Heart right ventricle (tissue), 16 donors: Measurements from ENCODE around the gene TNRC6A. TPM values are rescaled to one million over a fixed set of nuclear protein-coding genes. Genes with fewer than 3 reads are reported as not detected.

Experiments
- ATAC-seq, 8 donors: fragments of 200-7000 bp; cut with Tn5 transposase; one replicate each; pipeline ENCODE4 v1.9.1; 2020; ENCODE audit warnings: mild to moderate bottlenecking in 8 of 8, moderate library complexity in 8 of 8, moderate number of reproducible peaks in 1 of 8
- DNase-seq, 2 donors: peaks; one replicate each; pipeline ENCODE4 v3.0.0-alpha.2; 2020
- H3K27ac ChIP-seq, 10 donors: fragments of 200-600 bp; sonication (generic) in 2 of 10; one replicate each; pipeline versions ENCODE4 v1.5.0 to v1.8.0; 2020 to 2022; ENCODE audit warnings: mild to moderate bottlenecking in 3 of 10
- H3K27me3 ChIP-seq, 7 donors: fragments of 200-600 bp; one replicate each; pipeline ENCODE4 v1.8.0; 2021 to 2022; ENCODE audit warnings: mild to moderate bottlenecking in 2 of 7
- H3K36me3 ChIP-seq, 9 donors: fragments of 200-600 bp; sonication (generic) in 1 of 9; one replicate each; pipeline versions ENCODE4 v1.5.0 to v1.8.0; 2020 to 2022; ENCODE audit warnings: mild to moderate bottlenecking in 2 of 9
- H3K4me1 ChIP-seq, 9 donors: fragments of 200-600 bp; sonication (generic) in 1 of 9; one replicate each; pipeline versions ENCODE4 v1.5.0 to v1.8.0; 2020 to 2022; ENCODE audit warnings: mild to moderate bottlenecking in 4 of 9
- H3K4me3 ChIP-seq, 10 donors: fragments of 200-600 bp; sonication (generic) in 2 of 10; one replicate each; pipeline versions ENCODE4 v1.5.0 to v1.8.0; 2020 to 2022; ENCODE audit warnings: mild to moderate bottlenecking in 7 of 10, moderate library complexity in 2 of 10
- H3K9me3 ChIP-seq, 11 donors: fragments of 200-600 bp in 10 of 11; sonication (generic) in 2 of 11; one replicate each; pipeline versions ENCODE4 v1.5.0 to v1.8.0; 2013 to 2022; ENCODE audit warnings: mild to moderate bottlenecking in 2 of 11, control low read depth in 1 of 11, moderate library complexity in 1 of 11
- WGBS, 2 donors: extraction: QIAGEN DNeasy Blood & Tissue Kit; methylation state at CpG; one replicate each; pipeline ENCODE4 v1.1.7; 2013; ENCODE audit warnings: inconsistent platforms in 1 of 2; 5-methylcytosine and 5-hydroxymethylcytosine counted together
- intact Hi-C, 10 donors: fragments of 100-400 bp; cut with DNase I; formaldehyde crosslinking; loops; one replicate each; pipeline versions ENCODE4 v1.11.1 to v1.14.2; 2022
- polyA plus RNA-seq, 2 donors: library from polyadenylated mRNA; stranded (reverse); fragments of 200-250 nt; gene quantifications; one replicate each; pipeline ENCODE4 v1.2.3, GENCODE V29; 2013
- total RNA-seq, 10 donors: library from RNA; stranded (reverse); fragmentation: NEBNext Ultra II Directional in 3 of 10; extraction: Animal tissue kit (Norgen Biotek cat#: 25700) in 3 of 10; gene quantifications; one replicate each; pipeline versions ENCODE4 v1.2.1 to v1.2.4, GENCODE V29; 2021 to 2023
- TF ChIP-seq, protein P1 (sequence below), 9 donors: fragments of 200-600 bp; sonication (generic) in 2 of 9; IDR thresholded peaks; one replicate each; pipeline versions ENCODE4 v1.5.0 to v1.8.0; 2021 to 2022; ENCODE audit warnings: antibody characterized with exemption in 9 of 9, mild to moderate bottlenecking in 5 of 9, moderate library complexity in 1 of 9
- donor health status: Arrhythmogenic right ventricular cardiomyopathy.
- donor health status: ischemic (EF 13 %, LVEDD 7.1; RV severe dilation, severe dysfunction).
- donor health status: healthy with polysubstance abuse.
- donor health status: DM: no; HTN: yes; CAD: no.
- donor health status: DM: no; HTN: no; CAD: no.
- donor health status: ischemic (EF 25% LVEDD 6.9; RV normal size, moderate dysfunction).
- donor health status: ischemic (EF 25% LVEDD 5.7; RV mildly dilated, moderate dysfunction).
- donor health status: healthy.
- donor health status: DM: yes; HTN: yes; CAD: no.
- donor health status: Ischemic cardiomyopathy.
- donor health status: ischemic (EF 35%, LVEDD 5.7; RV mildly dilated, moderate dysfunction).
- donor health status: nonischemic (EF 11% LVEDD 7.7; RV severe dilation, severe dysfunction).
- donor health status: DM: yes; HTN: yes; CAD: no.
- donor health status: PGD.
- donor health status: ischemic (EF 29% LVEDD 5.4; RV normal size, mild dysfunction).
- donor health status: nonischemic (EF 23%, LVEDD 6.1; RV moderate dilation, normal function).

Gene TNRC6A
- total and polyA plus RNA-seq, 12 donors: 8.3 to 51.4 (median 36.5) TPM

DNA sequence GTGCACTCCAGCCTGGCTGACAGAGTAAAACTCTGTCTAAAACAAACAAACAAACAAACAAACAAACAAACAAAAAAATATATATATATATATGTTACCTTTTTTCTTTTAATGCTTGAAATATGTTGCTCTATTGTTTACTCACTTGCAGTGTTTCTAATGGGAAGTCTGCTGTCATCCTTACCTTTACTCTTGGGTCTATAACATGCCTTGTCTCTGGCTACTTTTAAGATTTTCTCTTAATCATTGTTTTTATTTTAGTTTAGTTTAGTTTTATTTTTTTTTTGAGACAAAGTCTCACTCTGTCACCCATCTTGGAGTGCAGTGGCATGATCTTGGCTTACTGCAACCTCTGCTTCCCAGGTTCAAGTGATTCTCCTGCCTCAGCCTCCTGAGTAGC lies 16.1 kb upstream of the TNRC6A start:
- DNase-seq: no peak
- H3K27me3 ChIP-seq: no peaks in the 10 kb centered on the region

DNA sequence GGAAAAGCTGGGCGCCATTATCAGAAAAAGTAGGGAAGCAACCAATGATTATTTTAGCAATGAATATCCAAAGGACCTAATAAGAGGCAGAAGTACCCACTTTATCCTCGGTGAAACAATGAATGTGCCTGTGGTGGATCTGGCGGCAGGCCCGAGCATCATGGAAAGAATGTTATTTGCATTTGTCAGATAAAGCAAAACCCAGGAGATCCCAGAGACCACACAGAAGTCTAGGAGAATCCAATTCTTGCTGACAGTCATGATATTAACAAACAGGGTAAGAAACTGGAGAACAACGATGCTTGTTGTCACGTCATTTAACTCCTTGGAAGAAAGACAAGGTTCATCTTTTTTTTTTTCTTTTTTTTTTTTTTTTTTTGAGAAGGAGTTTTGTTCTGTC lies 12.0 kb upstream of the TNRC6A start:
- Histone ChIP-seq H3K27me3 (no peaks in the 10 kb centered on the region), H3K9me3 (peaks cover 0 to 13% (median 0%) of the 10 kb centered on the region in 11 donors), H3K4me3 (no peak overlapping the region), H3K4me1 (peaks cover 0 to 11% (median 0%) of the 10 kb centered on the region in 9 donors), H3K36me3 (no peaks in the 10 kb centered on the region), H3K27ac (no peak overlapping the region)
- no peak for DNase-seq
- no peak for ATAC-seq
- whole genome bisulfite sequencing, 2 donors: 34 to 41% methylated on average over 6 of the region's 6 CpGs
- TF ChIP-seq, protein P1, sequence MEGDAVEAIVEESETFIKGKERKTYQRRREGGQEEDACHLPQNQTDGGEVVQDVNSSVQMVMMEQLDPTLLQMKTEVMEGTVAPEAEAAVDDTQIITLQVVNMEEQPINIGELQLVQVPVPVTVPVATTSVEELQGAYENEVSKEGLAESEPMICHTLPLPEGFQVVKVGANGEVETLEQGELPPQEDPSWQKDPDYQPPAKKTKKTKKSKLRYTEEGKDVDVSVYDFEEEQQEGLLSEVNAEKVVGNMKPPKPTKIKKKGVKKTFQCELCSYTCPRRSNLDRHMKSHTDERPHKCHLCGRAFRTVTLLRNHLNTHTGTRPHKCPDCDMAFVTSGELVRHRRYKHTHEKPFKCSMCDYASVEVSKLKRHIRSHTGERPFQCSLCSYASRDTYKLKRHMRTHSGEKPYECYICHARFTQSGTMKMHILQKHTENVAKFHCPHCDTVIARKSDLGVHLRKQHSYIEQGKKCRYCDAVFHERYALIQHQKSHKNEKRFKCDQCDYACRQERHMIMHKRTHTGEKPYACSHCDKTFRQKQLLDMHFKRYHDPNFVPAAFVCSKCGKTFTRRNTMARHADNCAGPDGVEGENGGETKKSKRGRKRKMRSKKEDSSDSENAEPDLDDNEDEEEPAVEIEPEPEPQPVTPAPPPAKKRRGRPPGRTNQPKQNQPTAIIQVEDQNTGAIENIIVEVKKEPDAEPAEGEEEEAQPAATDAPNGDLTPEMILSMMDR (IDR thresholded peaks at IDR 0.05): no peak
- intact Hi-C loops: no loop called here

More for the DNA sequence above, 16.1 kb upstream of the TNRC6A start:
- Histone ChIP-seq H3K4me1 (peaks cover 0 to 10% (median 0%) of the 10 kb centered on the region in 9 donors), H3K9me3 (peaks cover 0 to 13% (median 0%) of the 10 kb centered on the region in 11 donors), H3K27ac (no peak overlapping the region), H3K4me3 (no peak overlapping the region), H3K36me3 (no peaks in the 10 kb centered on the region)
- intact Hi-C loops: no loop called here
- ATAC-seq: no peak
- TF ChIP-seq, protein P1 (IDR thresholded peaks at IDR 0.05): no peak

DNA sequence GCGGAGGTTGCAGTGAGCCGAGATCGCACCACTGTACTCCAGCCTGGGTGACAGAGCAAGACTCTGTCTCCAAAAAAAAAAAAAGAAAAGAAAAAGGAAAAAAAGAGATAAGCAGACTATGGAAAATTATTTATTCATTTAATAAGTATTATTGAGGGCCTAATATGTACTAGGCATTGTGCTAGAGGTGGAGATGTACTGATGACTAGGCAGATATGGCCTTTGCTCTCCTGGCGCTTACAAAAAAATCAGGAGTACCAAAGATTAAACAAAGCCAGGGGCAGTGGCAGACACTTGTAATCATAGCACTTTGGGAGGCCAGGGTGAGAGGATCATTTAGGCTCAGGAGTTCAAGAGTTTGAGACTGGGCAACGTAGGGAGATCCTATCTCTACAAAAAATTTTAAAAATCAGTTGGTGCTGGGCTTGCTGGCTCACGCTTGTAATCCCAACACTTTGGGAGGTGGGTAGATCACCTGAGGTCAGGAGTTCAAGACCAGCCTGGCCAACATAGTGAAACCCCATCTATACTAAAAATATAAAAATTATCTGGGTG lies 10.4 kb upstream of the TNRC6A start:
- ATAC-seq: no peak
- no peaks in the 10 kb centered on the region for H3K27me3 ChIP-seq
- peaks cover 0 to 1% (median 0%) of the 10 kb centered on the region in 11 donors for H3K9me3 ChIP-seq
- H3K36me3 ChIP-seq: no peaks in the 10 kb centered on the region
- H3K27ac ChIP-seq: no peak overlapping the region
- H3K4me3 ChIP-seq: no peak overlapping the region
- H3K4me1 ChIP-seq: peaks cover 0 to 11% (median 0%) of the 10 kb centered on the region in 9 donors
- 96 to 100% methylated on average over 4 to 6 of the region's 6 CpGs for WGBS, 2 donors
- TF ChIP-seq, protein P1 (IDR thresholded peaks at IDR 0.05): no peak
- intact Hi-C loops: no loop called here
- DNase-seq: no peak

DNA sequence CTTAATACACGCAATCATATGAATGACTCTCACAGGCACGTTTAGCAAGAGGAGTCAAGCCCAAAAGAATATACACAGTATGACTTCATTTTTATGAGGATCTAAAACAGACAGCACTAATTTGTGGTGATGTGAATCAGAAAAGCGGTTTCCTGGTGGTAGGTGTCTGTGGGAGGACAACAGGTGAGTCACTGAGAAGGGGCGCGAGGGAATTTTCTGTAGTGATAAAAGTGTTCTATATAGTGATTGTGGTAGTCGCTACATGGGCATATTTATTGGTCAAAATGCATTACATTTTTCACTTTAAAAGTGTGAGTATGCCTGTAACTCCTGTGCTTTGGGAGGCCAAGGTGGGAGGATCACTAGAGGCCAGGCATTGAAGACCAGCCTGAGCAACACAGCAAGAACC lies 7.6 kb upstream of the TNRC6A start:
- peaks cover 0 to 11% (median 0%) of the 10 kb centered on the region in 9 donors for H3K4me1 ChIP-seq
- no peaks in the 10 kb centered on the region for H3K27me3 ChIP-seq
- no peak for ATAC-seq
- no peaks in the 10 kb centered on the region for H3K9me3 ChIP-seq
- H3K27ac ChIP-seq: no peak overlapping the region
- DNase-seq: no peak
- TF ChIP-seq, protein P1 (IDR thresholded peaks at IDR 0.05): no peak
- H3K36me3 ChIP-seq: no peaks in the 10 kb centered on the region
- intact Hi-C loops: no loop called here
- WGBS, 2 donors: 93 to 95% methylated on average over 6 of the region's 6 CpGs
- no peak overlapping the region for H3K4me3 ChIP-seq
